ENCODE data around the gene CDC6.
"Not testable (repeated sequence)": the region's sequence is repeated elsewhere in the genome, so short reads cannot be mapped to it uniquely, and the experiment has no call there.

Gene CDC6

GRCh38 chr17:40286473-40286872 lies 1.2 kb upstream of the CDC6 start:
- DNase-seq (ENCODE audit: low read depth in 4 of 4, low spot score in 1 of 4): no peak

- no peak for DNase-seq (ENCODE audit: low read depth in 4 of 4, low spot score in 1 of 4)
Observed at GRCh38 chr17:40287159-40287493, 553 bp upstream of the CDC6 start.

GRCh38 chr17:40290629-40291280 lies 3.1 kb downstream of the CDC6 start:
- DNase-seq (ENCODE audit: low read depth in 4 of 4, low spot score in 1 of 4): no peak

GRCh38 chr17:40291281-40291664 lies 3.6 kb downstream of the CDC6 start:
- no peak for DNase-seq (ENCODE audit: low read depth in 4 of 4, low spot score in 1 of 4)

- DNase-seq (ENCODE audit: low read depth in 4 of 4, low spot score in 1 of 4): no peak
Observed at GRCh38 chr17:40293363-40293762, 5.7 kb downstream of the CDC6 start.

- no peak for DNase-seq (ENCODE audit: low read depth in 4 of 4, low spot score in 1 of 4)
Observed at GRCh38 chr17:40295488-40296436, 8.1 kb downstream of the CDC6 start.

- DNase-seq (ENCODE audit: low read depth in 4 of 4, low spot score in 1 of 4): no peak
Observed at GRCh38 chr17:40297511-40297910, 9.8 kb downstream of the CDC6 start.

GRCh38 chr17:40298726-40299125 lies 11.0 kb downstream of the CDC6 start:
- DNase-seq (ENCODE audit: low read depth in 4 of 4, low spot score in 1 of 4): no peak

GRCh38 chr17:40299159-40299757 lies 11.6 kb downstream of the CDC6 start:
- not testable (repeated sequence) for DNase-seq (ENCODE audit: low read depth in 4 of 4, low spot score in 1 of 4)

- no peak for DNase-seq (ENCODE audit: low read depth in 4 of 4, low spot score in 1 of 4)
Observed at GRCh38 chr17:40301315-40301714, 13.6 kb downstream of the CDC6 start.

- DNase-seq (ENCODE audit: low read depth in 4 of 4, low spot score in 1 of 4): no peak
Observed at GRCh38 chr17:40303009-40303657, 15.5 kb downstream of the CDC6 start.

- no peak for DNase-seq (ENCODE audit: low read depth in 4 of 4, low spot score in 1 of 4)
Observed at GRCh38 chr17:40303708-40304551, 16.3 kb downstream of the CDC6 start.

GRCh38 chr17:40304552-40304863 lies 16.8 kb downstream of the CDC6 start:
- DNase-seq (ENCODE audit: low read depth in 4 of 4, low spot score in 1 of 4): not testable (repeated sequence)

GRCh38 chr17:40304866-40305265 lies 17.2 kb downstream of the CDC6 start:
- DNase-seq (ENCODE audit: low read depth in 4 of 4, low spot score in 1 of 4): not testable (repeated sequence)

- DNase-seq (ENCODE audit: low read depth in 4 of 4, low spot score in 1 of 4): no peak
Observed at GRCh38 chr17:40306395-40306794, 18.7 kb downstream of the CDC6 start.

- no peak for DNase-seq (ENCODE audit: low read depth in 4 of 4, low spot score in 1 of 4)
Observed at GRCh38 chr17:40307001-40307730, 19.5 kb downstream of the CDC6 start.

GRCh38 chr17:40307740-40308239 lies 20.1 kb downstream of the CDC6 start:
- no peak for DNase-seq (ENCODE audit: low read depth in 4 of 4, low spot score in 1 of 4)

GRCh38 chr17:40309031-40309948 lies 21.6 kb downstream of the CDC6 start, which contains the start of gene RARA:
TSS of gene RARA (plus strand) at chr17:40309180. CDS start at chr17:40331219, 22,039 bp downstream.
- no peak for DNase-seq (ENCODE audit: low read depth in 4 of 4, low spot score in 1 of 4)

Measured in stimulated activated CD4-positive, alpha-beta T cell treated with anti-CD3 and anti-CD28 coated beads, Interleukin-1b, Interleukin-23, amount 100 ng/mL, for 24 hours (primary cell).